Hepatocyte (in vitro differentiated cells): ENCODE measurements around the gene C20orf141. TPM values are rescaled to one million over a fixed set of nuclear protein-coding genes. Genes with fewer than 3 reads are reported as not detected.
"Not testable (repeated sequence)": the region's sequence is repeated elsewhere in the genome, so short reads cannot be mapped to it uniquely, and the experiment has no call there.

Experiments used
- DNase-seq: peaks from one replicate; pipeline ENCODE4 v3.0.0-alpha.2; 2016; ENCODE audit warnings: low spot score
- H2AFZ ChIP-seq: fragments of 200-600 bp; sonication (generic); 2 replicates; pipeline ENCODE4 v1.6.0; 2016; ENCODE audit warnings: antibody characterized with exemption, mild to moderate bottlenecking
- H3K27ac ChIP-seq: fragments of 200-600 bp; sonication (generic); 2 replicates; pipeline ENCODE4 v1.5.1; 2016; ENCODE audit warnings: mild to moderate bottlenecking
- H3K27me3 ChIP-seq: fragments of 200-600 bp; sonication (generic); 2 replicates; pipeline ENCODE4 v1.6.1; 2016
- H3K36me3 ChIP-seq: fragments of 200-600 bp; sonication (generic); replicated peaks from 2 replicates; pipeline ENCODE4 v1.5.1; 2016; ENCODE audit warnings: low read depth; ENCODE audit not compliant: insufficient read depth
- H3K4me1 ChIP-seq: fragments of 200-600 bp; sonication (generic); 2 replicates; pipeline ENCODE4 v1.5.1; 2016; ENCODE audit warnings: mild to moderate bottlenecking, moderate library complexity; ENCODE audit not compliant: insufficient read depth
- H3K4me2 ChIP-seq: fragments of 200-600 bp; sonication (generic); 2 replicates; pipeline ENCODE4 v1.6.0; 2016
- H3K4me3 ChIP-seq: fragments of 200-600 bp; sonication (generic); 2 replicates; pipeline ENCODE4 v1.5.1; 2016; ENCODE audit warnings: mild to moderate bottlenecking
- H3K79me2 ChIP-seq: fragments of 200-600 bp; sonication (generic); 2 replicates; pipeline ENCODE4 v1.6.0; 2017; ENCODE audit warnings: mild to moderate bottlenecking
- H3K9me2 ChIP-seq: fragments of 200-600 bp; sonication (generic); replicated peaks from 2 replicates; pipeline ENCODE4 v1.6.0; 2017; ENCODE audit warnings: mild to moderate bottlenecking; ENCODE audit not compliant: insufficient read depth
- H3K9me3 ChIP-seq: fragments of 200-600 bp; sonication (generic); 2 replicates; pipeline ENCODE4 v1.5.1; 2016; ENCODE audit warnings: low read depth, mild to moderate bottlenecking
- H4K20me1 ChIP-seq: fragments of 200-600 bp; sonication (generic); 2 replicates; pipeline ENCODE4 v1.6.0; 2016; ENCODE audit warnings: mild to moderate bottlenecking; ENCODE audit not compliant: insufficient read depth, poor library complexity, severe bottlenecking
- CTCF ChIP-seq: fragments of 200-600 bp; sonication (generic); IDR thresholded peaks from 2 replicates; pipeline ENCODE4 v1.5.1; 2016; ENCODE audit warnings: antibody characterized with exemption, mild to moderate bottlenecking; ENCODE audit not compliant: poor library complexity
- EZH2 ChIP-seq: fragments of 200-600 bp; sonication (generic); IDR thresholded peaks from 2 replicates; pipeline ENCODE4 v1.6.1; 2016; ENCODE audit warnings: antibody characterized with exemption, mild to moderate bottlenecking, borderline replicate concordance
- EZH2phosphoT487 ChIP-seq: fragments of 200-600 bp; sonication (generic); IDR thresholded peaks from one replicate; pipeline ENCODE4 v1.6.1; 2018; ENCODE audit warnings: antibody characterized with exemption, mild to moderate bottlenecking, low read depth, moderate library complexity; ENCODE audit not compliant: unreplicated experiment, severe bottlenecking
- WGBS: methylation state at CpG from one replicate; pipeline ENCODE4 v1.1.6; 2016; ENCODE audit warnings: low lambda C conversion rate; ENCODE audit errors: missing lambda C conversion rate; 5-methylcytosine and 5-hydroxymethylcytosine counted together
- polyA plus RNA-seq: library from polyadenylated mRNA; unstranded; fragments of >200 nt; fragmentation: Nextera tagmentation; extraction: Ambion mirVana; gene quantifications from 2 replicates; pipeline ENCODE4 v1.2.1, GENCODE V29; 2016
- total RNA-seq: library from RNA; depleted of rRNA; stranded (reverse); fragments of >200 nt; gene quantifications from 2 replicates; pipeline ENCODE4 v1.2.3, GENCODE V29; 2014

Gene C20orf141
- total and polyA plus RNA-seq, 2 experiments from 2014 or later: not detected

GRCh38 chr20:2826655-2827054 is 11.9 kb downstream of the C20orf141 start:
- H3K9me2 ChIP-seq: no peaks in the 10 kb centered on the region
- no peak overlapping the region for H3K4me3 ChIP-seq
- no peak overlapping the region for H3K4me2 ChIP-seq
- no peak for DNase-seq
- no peaks in the 10 kb centered on the region for H4K20me1 ChIP-seq
- 96% methylated on average over 4 of the region's 4 CpGs for WGBS
- H3K27me3 ChIP-seq: peaks cover 20% of the 10 kb centered on the region
- H2AFZ ChIP-seq: no peak overlapping the region
- no peaks in the 10 kb centered on the region for H3K36me3 ChIP-seq
- no peaks in the 10 kb centered on the region for H3K79me2 ChIP-seq
- TF ChIP-seq CTCF (no peak), EZH2 (no peak), EZH2phosphoT487 (no peak)
- peaks cover 2% of the 10 kb centered on the region for H3K4me1 ChIP-seq
- no peak overlapping the region for H3K27ac ChIP-seq
- no peaks in the 10 kb centered on the region for H3K9me3 ChIP-seq

GRCh38 chr20:2829376-2829775 is 14.6 kb downstream of the C20orf141 start:
- H3K9me3 ChIP-seq: no peaks in the 10 kb centered on the region
- no peaks in the 10 kb centered on the region for H3K4me1 ChIP-seq
- H3K36me3 ChIP-seq: no peaks in the 10 kb centered on the region
- H3K4me3 ChIP-seq: no peak overlapping the region
- no peaks in the 10 kb centered on the region for H3K79me2 ChIP-seq
- H3K4me2 ChIP-seq: no peak overlapping the region
- peaks cover 19% of the 10 kb centered on the region for H3K27me3 ChIP-seq
- no peak overlapping the region for H3K27ac ChIP-seq
- H2AFZ ChIP-seq: no peak overlapping the region
- DNase-seq: no peak
- WGBS: 71% methylated on average over 6 of the region's 6 CpGs
- TF ChIP-seq CTCF (no peak), EZH2phosphoT487 (no peak), EZH2 (no peak)
- no peaks in the 10 kb centered on the region for H3K9me2 ChIP-seq
- H4K20me1 ChIP-seq: no peaks in the 10 kb centered on the region

- H3K4me1 ChIP-seq, H3K36me3 ChIP-seq, H2AFZ ChIP-seq, H3K9me2 ChIP-seq, H3K4me2 ChIP-seq, H3K9me3 ChIP-seq, H4K20me1 ChIP-seq, H3K79me2 ChIP-seq, DNase-seq, H3K27ac ChIP-seq, H3K4me3 ChIP-seq: not testable (repeated sequence)
- WGBS: 89% methylated on average over 7 of the region's 7 CpGs
- H3K27me3 ChIP-seq: peaks cover 13% of the 10 kb centered on the region
These were observed 16.4 kb downstream of the C20orf141 start for GRCh38 chr20:2831206-2831605.

- Histone ChIP-seq H3K27me3 (peaks cover 3% of the 10 kb centered on the region), H3K9me3 (no peaks in the 10 kb centered on the region), H2AFZ (no peak overlapping the region), H3K36me3 (no peaks in the 10 kb centered on the region), H3K79me2 (no peaks in the 10 kb centered on the region), H3K27ac (no peak overlapping the region), H4K20me1 (no peaks in the 10 kb centered on the region), H3K9me2 (no peaks in the 10 kb centered on the region), H3K4me2 (no peak overlapping the region), H3K4me1 (no peaks in the 10 kb centered on the region), H3K4me3 (no peak overlapping the region)
- WGBS: 96% methylated on average over 1 of the region's 1 CpG
- TF ChIP-seq EZH2 (no peak), EZH2phosphoT487 (no peak), CTCF (no peak)
- DNase-seq: no peak
These were observed 19.0 kb downstream of the C20orf141 start for GRCh38 chr20:2833761-2834160.
